Activated CD4-positive, alpha-beta T cell treated with anti-CD3 and anti-CD28 coated beads for 36 hours (primary cell): ENCODE measurements around the gene PEX3. TPM values are rescaled to one million over a fixed set of nuclear protein-coding genes. Genes with fewer than 3 reads are reported as not detected.

ENCODE experiments used
- ATAC-seq: fragments of 200-7000 bp; cut with Tn5 transposase; one replicate; pipeline ENCODE4 v1.10.0; 2021; ENCODE audit warnings: mild to moderate bottlenecking, moderate library complexity
- CTCF ChIA-PET: fragments of 350-600 bp; sonication (Branson Sonifier 250); formaldehyde crosslinking; loops from one replicate; lab custom pipeline; 2021; ENCODE audit warnings: antibody characterized with exemption; lab: Charles Lee
- POLR2A ChIA-PET: fragments of 350-600 bp; sonication (Branson Sonifier 250); formaldehyde crosslinking; loops from one replicate; lab custom pipeline; 2021; ENCODE audit warnings: antibody characterized with exemption, inconsistent platforms; lab: Charles Lee
- DNase-seq: peaks from one replicate; pipeline ENCODE4 v3.0.0-alpha.2; 2020
- H3K27ac Mint-ChIP-seq: one replicate; pipeline ENCODE4 v1.8.0; 2021; ENCODE audit warnings: mixed read lengths
- H3K27me3 Mint-ChIP-seq: one replicate; pipeline ENCODE4 v1.8.0; 2021; ENCODE audit warnings: mixed read lengths
- H3K36me3 Mint-ChIP-seq: one replicate; pipeline ENCODE4 v1.8.0; 2021; ENCODE audit warnings: low read depth, mixed read lengths
- H3K4me1 Mint-ChIP-seq: one replicate; pipeline ENCODE4 v1.8.0; 2021; ENCODE audit warnings: mixed read lengths
- H3K4me3 Mint-ChIP-seq: one replicate; pipeline ENCODE4 v1.8.0; 2021; ENCODE audit warnings: mild to moderate bottlenecking, moderate library complexity, mixed read lengths
- H3K9me3 Mint-ChIP-seq: one replicate; pipeline ENCODE4 v1.8.0; 2021; ENCODE audit warnings: low read depth, mixed read lengths
- intact Hi-C, 2 experiments: fragments of 100-400 bp; cut with DNase I in 1 of 2; cut with micrococcal nuclease in 1 of 2; formaldehyde crosslinking; loops; one replicate each; pipeline versions ENCODE4 v1.14.2 to v1.15.1; 2022 to 2024; cut with DNase I, micrococcal nuclease
- total RNA-seq, 2 experiments: library from RNA; stranded (reverse); gene quantifications; one replicate each; pipeline ENCODE4 v1.2.3, GENCODE V29; 2021

Gene PEX3
- total RNA-seq: 10 to 100 TPM; 31.1 to 42.2 TPM

- intact Hi-C loops: loop anchor here (1.0 to 10.0 kb wide), 13 partner anchors 61 to 1306 kb away; partner anchors contain the start of genes LTV1 (in 2 of the 2), NMBR (in 2 of the 2), VTA1 (in 2 of the 2) and AIG1 (in 1 of the 2)
- Mint-ChIP-seq H3K4me1 (peaks cover 52% of the 10 kb centered on the region), H3K27ac (peak within 1 kb of the TSS; percentile 95), H3K36me3 (peaks cover 23% of the 10 kb centered on the region), H3K27me3 (no peaks in the 10 kb centered on the region), H3K4me3 (peak within 1 kb of the TSS; percentile 88), H3K9me3 (no peaks in the 10 kb centered on the region)
- ATAC-seq (peak; percentile 95), DNase-seq (peak; percentile 97)
- ChIA-PET CTCF (interaction anchor here (1.4 kb wide), 2 partner anchors 489 to 881 kb away, joined by 3 to 4 read pairs; no protein-coding TSS in a partner anchor), POLR2A (interaction anchor here (0.6 to 1.2 kb wide), 9 partner anchors 9 to 1114 kb away, joined by 3 to 4 read pairs (median 3); partner anchors contain the start of gene FUCA2)
Measured at GRCh38 chr6:143450453-143451371, at the start of gene PEX3, which contains the start of gene ADAT2. PEX3 (plus strand) TSS chr6:143450805; CDS start chr6:143451043, 238 bp downstream. ADAT2 (minus strand) TSS chr6:143450695; CDS start chr6:143450658, 37 bp downstream.

GRCh38 chr6:143401068-143401446, 49.5 kb upstream of the PEX3 start:
- DNase-seq (no peak), ATAC-seq (no peak)
- intact Hi-C loops: no loop called here
- no peaks in the 10 kb centered on the region for H3K9me3 Mint-ChIP-seq
- ChIA-PET POLR2A (interaction anchor here (0.7 kb wide), 2 partner anchors 391 to 877 kb away, joined by 3 read pairs; no protein-coding TSS in a partner anchor), CTCF (interaction anchor here (1.0 to 1.6 kb wide), 4 partner anchors 14 to 30 kb away, joined by 3 to 7 read pairs (median 3); no protein-coding TSS in a partner anchor)
- H3K27me3 Mint-ChIP-seq: no peaks in the 10 kb centered on the region
- H3K4me3 Mint-ChIP-seq: no peak overlapping the region
- no peak overlapping the region for H3K27ac Mint-ChIP-seq
- no peaks in the 10 kb centered on the region for H3K36me3 Mint-ChIP-seq
- peaks cover 21% of the 10 kb centered on the region for H3K4me1 Mint-ChIP-seq

DNA sequence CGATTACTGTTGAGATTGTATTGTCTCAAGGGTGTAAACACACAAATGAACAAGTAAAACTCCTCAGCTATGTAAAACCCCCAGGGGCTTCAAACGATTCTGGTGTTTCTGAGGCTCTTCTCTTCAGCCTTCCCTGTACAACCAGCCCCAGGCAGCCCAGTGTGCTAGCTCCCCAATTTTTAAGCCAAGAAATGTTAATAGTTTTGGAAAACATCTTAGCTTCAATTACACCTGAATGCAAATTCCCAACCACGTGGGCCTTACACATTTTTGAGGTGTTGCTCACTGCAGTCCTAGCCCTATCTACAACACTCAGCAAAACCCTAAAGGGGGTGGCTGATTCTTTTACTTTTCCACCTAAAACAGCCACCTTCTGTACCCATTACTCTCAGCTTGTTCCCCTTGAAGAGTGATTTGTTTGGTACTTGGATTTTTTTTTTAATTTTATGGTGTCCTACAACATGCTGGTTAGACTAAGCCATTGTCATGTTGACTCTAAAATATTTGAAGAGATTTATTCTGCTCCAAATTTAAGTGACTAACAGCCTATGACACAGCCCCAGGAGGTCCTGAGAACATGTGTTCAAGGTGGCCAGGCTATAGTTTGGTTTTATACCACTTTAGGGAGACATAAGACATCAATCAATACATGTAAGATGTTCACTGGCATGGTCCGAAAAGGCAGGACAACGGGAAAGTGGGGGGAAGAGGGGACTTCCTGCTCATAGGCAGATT, 48.8 kb upstream of the PEX3 start:
- DNase-seq (no peak), ATAC-seq (no peak)
- Mint-ChIP-seq H3K4me1 (peaks cover 21% of the 10 kb centered on the region), H3K36me3 (no peaks in the 10 kb centered on the region), H3K4me3 (no peak overlapping the region), H3K9me3 (no peaks in the 10 kb centered on the region), H3K27ac (no peak overlapping the region), H3K27me3 (no peaks in the 10 kb centered on the region)
- intact Hi-C loops: no loop called here
- ChIA-PET POLR2A (no interaction called here), CTCF (interaction anchor here (1.0 to 1.6 kb wide), 4 partner anchors 13 to 29 kb away, joined by 3 to 7 read pairs (median 3); no protein-coding TSS in a partner anchor)

GRCh38 chr6:143402721-143403336, 47.8 kb upstream of the PEX3 start:
- H3K4me1 Mint-ChIP-seq: peaks cover 21% of the 10 kb centered on the region
- DNase-seq (no peak), ATAC-seq (no peak)
- H3K4me3 Mint-ChIP-seq: no peak overlapping the region
- ChIA-PET POLR2A (no interaction called here), CTCF (interaction anchor here (0.6 to 1.6 kb wide), 3 partner anchors 20 to 575 kb away, joined by 3 to 6 read pairs (median 3); no protein-coding TSS in a partner anchor)
- no peaks in the 10 kb centered on the region for H3K36me3 Mint-ChIP-seq
- H3K27me3 Mint-ChIP-seq: no peaks in the 10 kb centered on the region
- H3K9me3 Mint-ChIP-seq: no peaks in the 10 kb centered on the region
- intact Hi-C loops: no loop called here
- H3K27ac Mint-ChIP-seq: no peak overlapping the region

- DNase-seq (no peak), ATAC-seq (no peak)
- ChIA-PET POLR2A (no interaction called here), CTCF (no interaction called here)
- no peaks in the 10 kb centered on the region for H3K36me3 Mint-ChIP-seq
- H3K27me3 Mint-ChIP-seq: no peaks in the 10 kb centered on the region
- peaks cover 12% of the 10 kb centered on the region for H3K4me1 Mint-ChIP-seq
- no peak overlapping the region for H3K4me3 Mint-ChIP-seq
- no peak overlapping the region for H3K27ac Mint-ChIP-seq
- no peaks in the 10 kb centered on the region for H3K9me3 Mint-ChIP-seq
- intact Hi-C loops: no loop called here
Measured at GRCh38 chr6:143405373-143406154, 45.0 kb upstream of the PEX3 start.

- Mint-ChIP-seq H3K4me1 (peaks cover 4% of the 10 kb centered on the region), H3K36me3 (no peaks in the 10 kb centered on the region), H3K4me3 (no peak overlapping the region), H3K27me3 (no peaks in the 10 kb centered on the region), H3K9me3 (no peaks in the 10 kb centered on the region), H3K27ac (no peak overlapping the region)
- ChIA-PET CTCF (no interaction called here), POLR2A (no interaction called here)
- DNase-seq: no peak
- no peak for ATAC-seq
- intact Hi-C loops: no loop called here
Measured at GRCh38 chr6:143406673-143407072, 43.9 kb upstream of the PEX3 start.

DNA sequence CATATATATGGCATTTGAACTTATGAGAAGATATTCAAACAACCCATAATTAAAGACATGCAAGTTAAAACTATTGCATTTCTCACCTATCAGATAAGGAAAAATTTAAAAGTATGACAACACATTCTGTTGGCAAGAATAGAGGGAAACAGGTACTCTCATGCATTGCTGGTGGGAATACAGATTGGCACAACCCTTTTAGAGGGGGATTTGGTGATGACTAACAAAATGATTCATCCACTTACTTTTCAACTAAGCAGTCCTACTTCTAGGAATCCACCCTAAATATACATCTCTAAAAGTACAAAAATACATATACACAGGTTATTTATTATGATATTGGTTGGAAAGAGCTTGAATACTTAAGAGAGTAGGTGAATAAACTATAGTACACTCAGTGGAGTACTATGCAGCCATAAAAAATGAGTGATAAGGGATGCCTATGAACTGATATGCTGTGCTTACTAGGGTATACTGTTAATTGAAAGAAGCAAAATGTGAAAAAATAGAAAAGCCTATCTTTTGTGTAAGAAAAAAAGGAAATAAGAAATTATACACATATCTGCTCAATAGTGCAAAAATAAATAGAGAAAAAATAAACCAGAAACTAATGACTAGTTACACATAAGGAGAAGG, 42.3 kb upstream of the PEX3 start:
- Mint-ChIP-seq H3K4me1 (no peaks in the 10 kb centered on the region), H3K27me3 (no peaks in the 10 kb centered on the region), H3K27ac (no peak overlapping the region), H3K4me3 (no peak overlapping the region), H3K36me3 (no peaks in the 10 kb centered on the region), H3K9me3 (no peaks in the 10 kb centered on the region)
- intact Hi-C loops: no loop called here
- ChIA-PET POLR2A (no interaction called here), CTCF (no interaction called here)
- DNase-seq (no peak), ATAC-seq (no peak)

- no peaks in the 10 kb centered on the region for H3K4me1 Mint-ChIP-seq
- H3K9me3 Mint-ChIP-seq: no peaks in the 10 kb centered on the region
- ChIA-PET CTCF (no interaction called here), POLR2A (no interaction called here)
- no peaks in the 10 kb centered on the region for H3K27me3 Mint-ChIP-seq
- intact Hi-C loops: no loop called here
- H3K4me3 Mint-ChIP-seq: no peak overlapping the region
- ATAC-seq (no peak), DNase-seq (no peak)
- no peaks in the 10 kb centered on the region for H3K36me3 Mint-ChIP-seq
- H3K27ac Mint-ChIP-seq: no peak overlapping the region
Measured at GRCh38 chr6:143408787-143409162, 41.8 kb upstream of the PEX3 start.

DNA sequence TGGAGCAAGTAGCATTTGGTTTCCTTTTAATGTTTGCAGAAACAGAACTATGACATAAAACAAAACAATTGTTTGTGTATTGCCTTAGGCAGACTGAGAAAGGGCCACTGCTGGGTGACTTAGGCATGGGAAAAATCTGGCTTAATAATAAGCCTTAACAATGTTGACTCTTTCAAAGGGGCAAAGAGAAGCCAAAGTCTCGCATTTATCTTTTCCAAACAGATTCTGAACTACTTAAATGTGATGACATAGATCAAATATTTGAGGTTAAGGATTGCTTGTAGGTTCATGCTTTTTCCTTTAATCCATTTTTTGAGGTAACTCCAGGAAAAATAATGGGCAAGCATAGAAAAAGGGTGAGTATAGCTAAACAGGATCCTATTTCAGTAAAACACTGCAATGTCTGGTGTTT, 39.7 kb upstream of the PEX3 start:
- H3K36me3 Mint-ChIP-seq: no peaks in the 10 kb centered on the region
- intact Hi-C loops: no loop called here
- ChIA-PET POLR2A (no interaction called here), CTCF (interaction anchor here (0.8 kb wide), 1 partner anchor 692 kb away, joined by 6 read pairs; no protein-coding TSS in a partner anchor)
- no peaks in the 10 kb centered on the region for H3K9me3 Mint-ChIP-seq
- DNase-seq: no peak
- H3K27ac Mint-ChIP-seq: no peak overlapping the region
- ATAC-seq: no peak
- H3K27me3 Mint-ChIP-seq: no peaks in the 10 kb centered on the region
- H3K4me3 Mint-ChIP-seq: no peak overlapping the region
- H3K4me1 Mint-ChIP-seq: no peaks in the 10 kb centered on the region

DNA sequence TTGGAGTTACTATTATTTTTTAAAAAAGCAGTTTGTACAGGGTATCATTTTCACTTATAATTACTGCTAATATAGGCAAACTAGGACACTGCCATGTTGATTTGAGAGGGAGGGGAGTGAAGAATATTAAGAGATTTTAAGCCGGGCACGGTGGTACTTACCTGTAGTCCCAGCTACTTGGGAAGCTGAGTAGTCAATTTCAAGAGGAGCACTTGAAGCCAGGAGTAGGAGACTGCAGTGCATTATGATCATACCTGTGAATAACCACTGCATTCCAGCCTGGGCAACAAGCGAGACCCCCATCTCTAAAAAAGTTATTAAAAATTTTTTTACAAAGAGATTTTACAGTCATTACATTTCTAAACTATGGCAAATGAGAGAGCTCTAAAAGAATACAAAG, 35.8 kb upstream of the PEX3 start:
- no peak for DNase-seq
- H3K36me3 Mint-ChIP-seq: peaks cover 6% of the 10 kb centered on the region
- H3K9me3 Mint-ChIP-seq: no peaks in the 10 kb centered on the region
- H3K4me1 Mint-ChIP-seq: no peaks in the 10 kb centered on the region
- no peak overlapping the region for H3K4me3 Mint-ChIP-seq
- no peaks in the 10 kb centered on the region for H3K27me3 Mint-ChIP-seq
- ChIA-PET POLR2A (no interaction called here), CTCF (interaction anchor here (1.2 to 3.2 kb wide), 4 partner anchors 10 to 14 kb away, joined by 3 to 12 read pairs (median 4); no protein-coding TSS in a partner anchor)
- no peak for ATAC-seq
- no peak overlapping the region for H3K27ac Mint-ChIP-seq
- intact Hi-C loops: no loop called here
